H1 (cell line): Measurements from ENCODE around the gene ZNF212. TPM values are rescaled to one million over a fixed set of nuclear protein-coding genes. Genes with fewer than 3 reads are reported as not detected.
A peak's percentile ranks its signal among the peaks of the same experiment; 100 is the strongest.

Source experiments
- CTCF ChIA-PET: fragments of 300-600 bp; sonication (Branson Sonifier 250); formaldehyde crosslinking; loops from one replicate; lab custom pipeline; 2021; ENCODE audit not compliant: partially characterized antibody; lab: Charles Lee
- POLR2A ChIA-PET: fragments of 300-600 bp; sonication (Branson Sonifier 250); formaldehyde crosslinking; loops from one replicate; lab custom pipeline; 2021; ENCODE audit warnings: inconsistent platforms; ENCODE audit not compliant: partially characterized antibody; lab: Charles Lee
- DNase-seq, 2 experiments: peaks; one replicate each; pipeline versions ENCODE4 v3.0.0 to v3.0.0-alpha.2; 2010 to 2022; ENCODE audit warnings: low spot score in 2 of 2, low read depth in 1 of 2, mixed read lengths in 1 of 2
- FAIRE-seq: peaks from 2 replicates; lab custom pipeline; 2011; peaks lifted over from hg19 to GRCh38; lab: Jason Lieb, UNC
- H2AFZ ChIP-seq: 2 replicates; pipeline ENCODE4 v1.8.1; 2012; ENCODE audit warnings: low read length, inconsistent platforms
- H2AK5ac ChIP-seq: 2 replicates; pipeline ENCODE4 v1.6.1; 2013; ENCODE audit warnings: low read depth, low read length
- H2BK120ac ChIP-seq: replicated peaks from 2 replicates; pipeline ENCODE3; 2013; ENCODE audit warnings: low read depth, low read length, inconsistent platforms
- H2BK12ac ChIP-seq: 2 replicates; pipeline ENCODE4 v1.6.1; 2013; ENCODE audit warnings: low read depth, low read length
- H2BK15ac ChIP-seq: 2 replicates; pipeline ENCODE4 v1.6.1; 2013; ENCODE audit warnings: low read length
- H2BK20ac ChIP-seq: 2 replicates; pipeline ENCODE4 v1.6.1; 2013; ENCODE audit warnings: low read length
- H2BK5ac ChIP-seq: 2 replicates; pipeline ENCODE4 v1.6.1; 2013; ENCODE audit warnings: low read depth, low read length
- H3K14ac ChIP-seq: 2 replicates; pipeline ENCODE4 v1.6.1; 2013; ENCODE audit warnings: inconsistent platforms; ENCODE audit not compliant: insufficient read length
- H3K18ac ChIP-seq: 2 replicates; pipeline ENCODE4 v1.6.1; 2013; ENCODE audit warnings: low read length; ENCODE audit errors: extremely low read depth
- H3K23ac ChIP-seq: 2 replicates; pipeline ENCODE4 v1.6.1; 2013; ENCODE audit warnings: inconsistent platforms; ENCODE audit not compliant: insufficient read length
- H3K23me2 ChIP-seq: 2 replicates; pipeline ENCODE4 v1.6.1; 2013; ENCODE audit warnings: low read depth, low read length
- H3K27ac ChIP-seq: 2 replicates; pipeline ENCODE4 v1.6.1; 2011; ENCODE audit warnings: low read depth, low read length, inconsistent platforms
- H3K27me3 ChIP-seq, 4 experiments: replicated peaks in 1 of 4; 1 replicate in 1 of 4; 2 replicates in 3 of 4; pipeline versions ENCODE4 v1.6.1 to v1.8.1; 2011 to 2013; ENCODE audit warnings: low read length in 3 of 4, mild to moderate bottlenecking in 3 of 4, inconsistent platforms in 2 of 4, mixed read lengths in 2 of 4, moderate library complexity in 1 of 4; ENCODE audit not compliant: control insufficient read depth in 3 of 4, insufficient read depth in 3 of 4; ENCODE audit errors: extremely low read depth in 1 of 4
- H3K36me3 ChIP-seq, 4 experiments: 2 replicates each; pipeline versions ENCODE4 v1.6.1 to v1.8.1; 2011 to 2013; ENCODE audit warnings: mild to moderate bottlenecking in 4 of 4, low read length in 3 of 4, moderate library complexity in 2 of 4, control low read depth in 1 of 4, inconsistent platforms in 1 of 4; ENCODE audit not compliant: insufficient read depth in 4 of 4, control insufficient read depth in 2 of 4
- H3K4ac ChIP-seq: replicated peaks from 2 replicates; pipeline ENCODE3; 2013; ENCODE audit warnings: low read length, low read depth, mixed read lengths, inconsistent platforms; ENCODE audit not compliant: insufficient read length
- H3K4me1 ChIP-seq, 4 experiments: replicated peaks in 1 of 4; 1 replicate in 1 of 4; 2 replicates in 3 of 4; pipeline versions ENCODE4 v1.6.1 to v1.8.1; 2011 to 2013; ENCODE audit warnings: low read length in 3 of 4, inconsistent platforms in 2 of 4, mixed read lengths in 1 of 4; ENCODE audit not compliant: insufficient read depth in 4 of 4, control insufficient read depth in 3 of 4
- H3K4me2 ChIP-seq, 2 experiments: 2 replicates each; pipeline versions ENCODE4 v1.6.1 to v1.8.1; 2011 to 2013; ENCODE audit warnings: low read depth in 2 of 2, low read length in 2 of 2, control low read depth in 1 of 2, inconsistent platforms in 1 of 2, mild to moderate bottlenecking in 1 of 2; ENCODE audit not compliant: insufficient read depth in 1 of 2
- H3K4me3 ChIP-seq, 4 experiments: fragments of 200-600, 300-600 bp in 1 of 4; sonication (generic), shearing (Covaris generic), sonication (Bioruptor Twin) in 1 of 4; 2 replicates each; pipeline versions ENCODE4 v1.5.1 to v1.8.1; 2011 to 2016; ENCODE audit warnings: low read length in 4 of 4, low read depth in 3 of 4, control low read depth in 2 of 4, inconsistent platforms in 2 of 4, mild to moderate bottlenecking in 2 of 4, mixed read lengths in 1 of 4, moderate library complexity in 1 of 4; ENCODE audit not compliant: insufficient read depth in 2 of 4; ENCODE audit errors: extremely low read depth in 1 of 4
- H3K56ac ChIP-seq: replicated peaks from 2 replicates; pipeline ENCODE3; 2013; ENCODE audit warnings: low read depth, mild to moderate bottlenecking, mixed read lengths, low read length, inconsistent platforms; ENCODE audit not compliant: insufficient read length
- H3K79me1 ChIP-seq: 2 replicates; pipeline ENCODE4 v1.6.1; 2013; ENCODE audit warnings: low read depth, low read length, control low read depth
- H3K79me2 ChIP-seq, 2 experiments: 2 replicates each; pipeline versions ENCODE4 v1.6.1 to v1.8.1; 2012 to 2013; ENCODE audit warnings: low read length in 2 of 2, mild to moderate bottlenecking in 2 of 2, inconsistent platforms in 1 of 2; ENCODE audit not compliant: insufficient read depth in 2 of 2, control insufficient read depth in 1 of 2
- H3K9ac ChIP-seq, 4 experiments: replicated peaks in 1 of 4; 1 replicate in 1 of 4; 2 replicates in 3 of 4; pipeline versions ENCODE4 v1.6.1 to v1.8.1; 2011 to 2013; ENCODE audit warnings: low read depth in 3 of 4, low read length in 3 of 4, control low read depth in 2 of 4, mild to moderate bottlenecking in 2 of 4, moderate library complexity in 2 of 4, inconsistent platforms in 1 of 4; ENCODE audit errors: extremely low read depth in 1 of 4
- H3K9me3 ChIP-seq, 2 experiments: 2 replicates each; pipeline versions ENCODE4 v1.6.1 to v1.8.1; 2012 to 2013; ENCODE audit warnings: mild to moderate bottlenecking in 2 of 2, moderate library complexity in 2 of 2, control low read depth in 1 of 2, inconsistent platforms in 1 of 2, low read depth in 1 of 2, low read length in 1 of 2, mixed read lengths in 1 of 2; ENCODE audit not compliant: insufficient read depth in 2 of 2
- H4K20me1 ChIP-seq, 2 experiments: replicated peaks in 1 of 2; 2 replicates each; pipeline versions ENCODE3 to v1.8.1; 2011 to 2013; ENCODE audit warnings: inconsistent platforms in 2 of 2, low read length in 2 of 2, mild to moderate bottlenecking in 1 of 2; ENCODE audit not compliant: insufficient read depth in 2 of 2, control insufficient read depth in 1 of 2
- H4K5ac ChIP-seq: 2 replicates; pipeline ENCODE4 v1.6.1; 2013; ENCODE audit warnings: low read length, low read depth, mixed read lengths, inconsistent platforms; ENCODE audit not compliant: insufficient read length
- H4K8ac ChIP-seq: 2 replicates; pipeline ENCODE4 v1.8.0; 2013; ENCODE audit warnings: mild to moderate bottlenecking, moderate library complexity, low read length, inconsistent platforms; ENCODE audit not compliant: insufficient read depth; ENCODE audit errors: extremely low read depth
- H4K91ac ChIP-seq: replicated peaks from 2 replicates; pipeline ENCODE3; 2013; ENCODE audit warnings: low read length, mixed read lengths, inconsistent platforms; ENCODE audit not compliant: insufficient read length
- EZH2 ChIP-seq: fragments of 200-600 bp; sonication (generic); IDR thresholded peaks from 2 replicates; pipeline ENCODE4 v1.7.1; 2012; ENCODE audit warnings: low read depth, mild to moderate bottlenecking, moderate library complexity, low read length, inconsistent platforms; ENCODE audit not compliant: severe bottlenecking
- FOSL1 ChIP-seq: IDR thresholded peaks from 2 replicates; pipeline ENCODE4 v1.6.1; 2011; ENCODE audit warnings: mild to moderate bottlenecking, low read depth, low read length, moderate library complexity; ENCODE audit not compliant: insufficient read depth
- KDM4A ChIP-seq: IDR thresholded peaks from one replicate; pipeline ENCODE4 v1.7.1; 2012; ENCODE audit warnings: low read depth, mild to moderate bottlenecking, moderate library complexity, low read length, inconsistent platforms; ENCODE audit not compliant: severe bottlenecking
- PHF8 ChIP-seq: fragments of 200-600 bp; sonication (generic); conservative IDR thresholded peaks from 2 replicates; pipeline ENCODE4 v1.7.1; 2012; ENCODE audit warnings: low read depth, mild to moderate bottlenecking, inconsistent platforms, low read length, moderate library complexity
- POU5F1 ChIP-seq: IDR thresholded peaks from 2 replicates; pipeline ENCODE4 v1.6.1; 2011; ENCODE audit warnings: low read depth, mild to moderate bottlenecking, low read length, moderate library complexity
- RBBP5 ChIP-seq: IDR thresholded peaks from 2 replicates; pipeline ENCODE4 v1.7.1; 2012; ENCODE audit warnings: low read depth, mild to moderate bottlenecking, inconsistent platforms, low read length, moderate library complexity, borderline replicate concordance
- SIX5 ChIP-seq: IDR thresholded peaks from 2 replicates; pipeline ENCODE4 v1.6.1; 2011; ENCODE audit warnings: mild to moderate bottlenecking, low read depth, low read length
- WGBS, 2 experiments: shearing (Covaris generic) in 1 of 2; methylation state at CpG; one replicate each; pipeline versions ENCODE4 v1.1.6 to v1.1.7; 2013 to 2015; ENCODE audit warnings: low lambda C conversion rate in 2 of 2, mixed read lengths in 2 of 2, inconsistent platforms in 1 of 2, low coverage in 1 of 2, missing lambda C conversion rate in 1 of 2; ENCODE audit not compliant: insufficient replicate concordance in 2 of 2, insufficient coverage in 1 of 2, insufficient read length in 1 of 2; ENCODE audit errors: extremely low coverage in 1 of 2, missing lambda C conversion rate in 1 of 2; 5-methylcytosine and 5-hydroxymethylcytosine counted together
- polyA plus RNA-seq, 7 experiments: library from polyadenylated mRNA; depleted of rRNA in 3 of 7; stranded (reverse) in 5 of 7; unstranded in 2 of 7; fragments of >200 nt in 5 of 7; fragments of 200-250 nt in 2 of 7; gene quantifications; 1 replicate in 5 of 7; 2 replicates in 1 of 7; 4 replicates in 1 of 7; pipeline versions ENCODE4 v1.2.1 to v1.2.3, GENCODE V29; 2011 to 2013; ENCODE audit warnings: missing spikeins in 2 of 7, mixed read lengths in 2 of 7
- total RNA-seq: library from RNA; stranded (reverse); fragmentation: NEBNext Ultra II Directional; extraction: Animal tissue kit (Norgen Biotek cat#: 25700); gene quantifications from 2 replicates; pipeline ENCODE4 v1.2.1, GENCODE V29; 2021

The ZNF212 gene
- total and polyA plus RNA-seq, 2 of the 8 experiments (the other 6 are each of a cell fraction or from before 2014, with no cell fraction given): 6.7 to 19.3 TPM

- Histone ChIP-seq H3K23ac (no peak overlapping the region), H3K23me2 (peaks cover 5% of the 10 kb centered on the region), H3K4me2 (peak overlapping the region; percentile 91 to 97), H2AFZ (no peak overlapping the region), H2AK5ac (no peak overlapping the region), H4K5ac (no peak overlapping the region), H3K14ac (no peak overlapping the region), H3K79me1 (peaks cover 3% of the 10 kb centered on the region), H3K9ac (no peak overlapping the region), H3K4me3 (peak overlapping the region in 2 of 4 experiments; percentile 14 to 73; a peak in 5 of 8 replicates), H3K27me3 (peaks cover 0 to 8% (median 4%) of the 10 kb centered on the region in 4 experiments; a peak in 3 of 7 replicates), H4K91ac (no peak overlapping the region), H3K4me1 (peaks cover 0 to 6% (median 4%) of the 10 kb centered on the region in 4 experiments; a peak in 5 of 7 replicates), H3K36me3 (peaks cover 0 to 7% (median 0%) of the 10 kb centered on the region in 4 experiments; a peak in 1 of 8 replicates), H2BK12ac (no peak overlapping the region), H3K9me3 (no peaks in the 10 kb centered on the region), H4K8ac (no peak overlapping the region), H2BK20ac (no peak overlapping the region), H4K20me1 (peaks cover 0 to 5% of the 10 kb centered on the region in 2 experiments), H3K79me2 (no peaks in the 10 kb centered on the region), H2BK15ac (no peak overlapping the region), H2BK120ac (no peak overlapping the region), H2BK5ac (no peak overlapping the region), H3K4ac (no peak overlapping the region), H3K18ac (no peak overlapping the region), H3K56ac (no peak overlapping the region), H3K27ac (no peak overlapping the region)
- no peak for TF ChIP-seq RBBP5
- TF ChIP-seq FOSL1: no peak
- no peak for TF ChIP-seq POU5F1
- no peak for TF ChIP-seq EZH2
- TF ChIP-seq KDM4A: no peak
- TF ChIP-seq PHF8: no peak
- TF ChIP-seq SIX5: no peak
- POLR2A ChIA-PET: interaction anchor here (0.9 to 2.7 kb wide), 9 partner anchors 18 to 195 kb away, joined by 3 to 12 read pairs (median 4); partner anchors contain the start of genes ZNF777 and ZNF783
- CTCF ChIA-PET: interaction anchor here (0.6 to 4.4 kb wide), 15 partner anchors 8 to 170 kb away, joined by 3 to 21 read pairs (median 6); partner anchors contain the start of gene ZNF783
- FAIRE-seq: no peak
- no peak for DNase-seq
- 68% methylated on average over 3 of the region's 3 CpGs; no CpG with 5 or more reads in 1 of the 2 experiments for WGBS, 2 experiments
Measured at GRCh38 chr7:149284343-149284742, 44.9 kb downstream of the ZNF212 start.
